NCI-H128 (cell line): ENCODE measurements around the gene GIGYF2.
"Not testable (repeated sequence)": the region's sequence is repeated elsewhere in the genome, so short reads cannot be mapped to it uniquely, and the experiment has no call there.

Experiments used
- DNase-seq: peaks from one replicate; lab custom pipeline; 2025; ENCODE audit not compliant: unreplicated experiment; lab: John Stamatoyannopoulos, UW

Gene GIGYF2

DNA sequence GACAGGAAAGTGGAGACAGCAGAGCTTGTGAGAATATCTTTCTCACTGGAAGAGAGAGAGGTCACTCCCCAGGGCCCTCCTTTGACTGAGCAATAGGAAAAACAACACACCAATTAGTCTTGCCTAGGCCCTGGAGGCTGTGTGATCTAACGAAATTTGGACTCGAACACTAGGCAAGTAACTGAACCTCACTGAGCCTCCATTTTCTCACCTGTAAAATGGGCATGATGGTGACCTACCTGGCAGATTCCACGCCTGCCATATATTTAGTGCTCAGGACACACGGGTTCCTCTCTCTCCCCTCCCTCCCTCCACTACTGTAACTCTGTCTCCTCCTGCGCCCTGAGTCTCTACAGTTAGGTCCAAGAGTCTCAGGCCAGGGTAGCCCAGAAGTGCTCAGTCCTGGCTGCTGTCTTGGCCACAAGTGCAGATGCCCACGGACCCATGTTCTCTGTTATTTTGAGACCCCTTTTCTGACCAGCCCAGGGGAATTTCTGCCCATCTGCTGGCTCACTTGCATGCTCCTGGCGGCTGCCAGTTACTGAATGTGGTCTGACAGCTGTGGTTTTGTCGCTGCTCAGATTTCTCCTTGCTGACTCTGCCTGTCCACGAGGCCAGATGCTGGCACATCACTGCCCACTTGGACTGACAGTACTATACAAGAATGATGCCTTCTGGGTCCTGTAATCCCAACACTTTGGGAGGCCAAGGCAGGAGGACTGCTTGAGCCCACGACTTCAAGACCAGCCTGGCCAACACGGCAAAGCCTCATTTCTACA lies 9.6 kb upstream of the GIGYF2 start:
- no peak for DNase-seq

DNA sequence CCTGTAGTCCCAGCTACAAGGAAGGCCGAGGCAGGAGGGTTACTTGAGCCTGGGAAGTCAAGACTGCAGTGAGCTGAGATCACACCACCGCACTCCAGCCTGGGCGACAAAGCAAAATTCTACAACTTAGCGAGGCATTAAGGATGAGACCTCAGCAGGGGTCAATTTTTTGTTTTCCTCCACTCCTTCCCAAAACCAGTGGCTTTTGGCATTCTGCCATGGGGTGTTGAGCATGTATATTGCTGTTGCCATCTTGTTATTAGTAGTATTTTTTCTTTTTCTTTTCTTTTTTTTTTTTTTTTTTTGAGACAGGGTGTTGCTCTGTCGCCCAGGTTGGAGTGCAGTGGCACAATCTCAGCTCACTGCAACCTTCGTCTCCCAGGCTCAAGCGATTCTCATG lies 8.9 kb upstream of the GIGYF2 start:
- no peak for DNase-seq

DNA sequence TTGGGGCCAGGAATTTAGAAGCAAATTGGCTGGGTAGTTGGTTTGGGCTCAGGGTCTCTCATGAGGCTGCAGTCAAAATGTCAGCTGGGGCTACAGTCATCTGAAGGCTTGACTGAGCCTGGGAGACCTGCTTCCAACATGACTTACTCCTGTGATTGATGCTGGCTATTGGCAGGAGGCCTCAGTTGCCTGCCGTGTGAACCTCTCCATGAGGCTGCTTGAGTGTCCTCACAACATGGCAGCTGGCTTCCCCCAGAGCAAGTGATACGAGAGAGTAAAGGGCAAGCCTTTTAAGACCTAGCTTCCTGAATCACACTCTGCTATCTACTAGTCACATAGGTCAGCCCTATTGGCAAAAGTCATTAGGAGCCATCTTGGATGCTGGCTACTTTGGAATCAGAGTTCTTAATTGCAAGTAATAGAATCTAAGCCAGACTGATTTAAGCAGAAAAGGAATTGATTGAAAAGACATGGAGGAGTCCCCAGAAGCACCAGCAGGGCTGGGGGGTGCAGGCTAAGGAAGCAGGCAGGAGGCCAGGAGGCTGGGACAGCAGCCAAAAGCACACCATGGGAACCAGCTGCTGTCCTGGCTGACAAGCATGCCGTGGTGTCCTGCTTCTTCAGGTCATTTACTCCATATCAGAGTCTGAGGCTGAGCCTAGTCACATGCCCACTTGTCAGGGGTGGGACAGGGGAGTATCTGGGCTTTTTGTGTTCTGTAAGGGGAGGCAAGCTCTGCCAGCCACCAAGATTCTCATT lies 7.8 kb upstream of the GIGYF2 start:
- DNase-seq: no peak

DNA sequence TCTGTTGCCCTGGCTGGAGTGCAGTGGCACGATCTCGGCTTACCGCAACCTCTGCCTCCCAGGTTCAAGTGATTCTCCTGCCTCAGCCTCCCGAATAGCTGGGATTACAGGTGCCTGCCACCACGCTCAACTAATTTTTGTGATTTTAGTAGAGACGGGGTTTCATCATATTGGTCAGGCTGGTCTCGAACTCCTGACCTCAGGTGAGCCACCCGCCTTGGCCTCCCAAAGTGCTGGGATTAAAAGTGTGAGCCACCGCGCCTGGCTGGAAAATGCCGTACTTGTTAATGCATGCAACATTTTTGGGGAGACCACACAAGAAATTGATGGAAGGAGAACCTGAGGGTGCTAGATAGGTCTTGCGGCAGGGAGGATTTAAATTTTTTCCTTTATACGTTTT lies 6.0 kb upstream of the GIGYF2 start:
- not testable (repeated sequence) for DNase-seq

DNA sequence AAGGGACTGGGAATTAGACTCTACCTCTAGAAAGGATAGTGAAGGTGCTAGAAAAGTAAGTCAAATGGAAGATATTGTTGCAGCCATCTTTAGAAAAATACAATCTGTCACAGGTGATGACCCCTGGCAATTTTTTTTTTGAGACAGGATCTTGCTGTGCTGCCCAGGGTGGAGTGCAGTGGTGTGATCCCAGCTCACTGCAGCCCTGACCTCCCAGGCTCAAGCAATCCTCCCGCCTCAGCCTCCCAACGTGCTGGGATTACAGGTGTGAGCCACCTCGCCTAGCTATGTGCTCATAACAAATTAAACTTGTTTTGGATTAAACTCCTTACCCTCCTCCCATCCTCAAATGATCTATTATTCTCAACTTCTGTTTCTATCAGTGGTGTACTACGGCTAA lies 3.8 kb upstream of the GIGYF2 start:
- DNase-seq: no peak

DNA sequence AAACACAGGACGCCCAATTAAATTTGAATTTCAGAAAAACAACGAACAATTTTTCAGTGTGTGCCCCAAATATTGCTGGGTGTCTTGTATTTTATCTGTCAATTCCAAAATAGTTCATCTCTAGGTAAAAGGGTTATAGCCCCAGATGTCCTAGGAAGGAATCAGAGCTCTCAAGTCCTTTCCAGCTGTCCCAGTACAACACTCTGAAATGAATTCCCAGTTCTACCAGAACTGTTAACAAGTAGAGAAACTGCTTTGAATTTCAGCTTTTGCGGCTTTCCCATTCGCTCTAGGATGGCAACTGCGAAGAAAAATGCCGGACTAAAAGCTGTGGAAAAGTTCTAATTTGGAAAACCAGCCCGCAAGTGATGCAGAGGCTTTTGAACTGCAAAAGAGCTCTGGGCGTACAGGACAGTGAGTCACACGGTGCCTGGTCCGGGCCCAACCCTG lies 497 bp upstream of the GIGYF2 start:
- no peak for DNase-seq

DNA sequence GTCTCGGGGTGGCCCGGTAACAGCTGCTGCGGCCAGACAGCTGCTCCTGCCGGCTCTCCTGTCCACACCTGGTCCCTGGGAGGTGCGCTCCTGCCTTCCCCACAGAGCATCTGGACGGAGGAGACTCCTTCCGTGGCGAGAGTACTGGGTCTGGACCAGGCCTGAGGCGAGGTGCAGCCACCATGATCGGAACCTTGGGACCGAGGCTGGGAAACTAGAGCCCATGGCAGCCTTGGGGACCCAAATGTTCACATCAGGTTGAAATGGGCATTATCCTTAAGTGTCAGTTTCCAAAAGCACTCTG lies 628 bp downstream of the GIGYF2 start:
- DNase-seq: no peak

DNA sequence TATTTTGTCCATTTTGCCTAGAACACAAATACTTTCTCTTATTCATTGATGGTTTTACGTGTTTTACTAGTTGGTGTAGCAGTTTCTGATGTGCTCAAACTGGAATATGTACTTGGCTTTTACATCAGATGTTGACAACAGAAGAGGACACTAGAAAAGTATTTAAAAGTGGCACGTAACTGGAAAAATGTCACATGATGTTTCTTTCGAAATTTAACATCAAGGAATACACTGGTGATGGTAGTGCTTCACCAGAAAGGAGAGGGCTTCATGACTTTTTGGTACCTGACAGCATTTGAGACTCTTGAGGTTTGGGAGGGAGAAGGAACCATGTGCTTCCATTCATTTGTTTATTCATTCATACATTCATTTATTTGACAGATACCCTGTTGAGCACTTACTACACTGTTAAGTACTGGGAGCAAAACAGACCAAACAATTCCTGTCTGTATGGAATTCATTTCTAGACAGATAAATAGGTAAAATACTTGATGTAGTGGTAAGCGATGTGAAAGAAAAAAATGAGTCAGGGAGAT lies 1.5 kb downstream of the GIGYF2 start:
- DNase-seq: no peak

DNA sequence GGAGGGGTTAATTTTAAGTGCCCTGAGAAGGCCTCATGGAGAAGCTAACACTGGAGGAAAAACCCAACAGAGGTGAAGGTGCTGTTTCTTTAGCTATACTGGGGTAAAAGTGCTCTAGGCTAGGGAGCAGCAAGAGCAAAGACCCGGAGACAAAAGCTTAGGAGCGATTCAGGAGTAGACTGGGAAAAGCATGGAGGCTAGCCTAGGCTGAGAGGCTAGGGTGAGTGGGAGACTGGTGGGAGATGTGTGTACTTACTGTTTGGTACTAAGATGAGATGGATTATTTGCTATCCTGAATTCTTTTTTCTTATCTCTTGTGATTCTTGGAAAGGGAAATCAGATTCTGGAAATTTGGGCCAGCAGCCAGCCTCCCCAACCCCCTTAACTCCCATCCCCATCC lies 2.0 kb downstream of the GIGYF2 start:
- DNase-seq: no peak

DNA sequence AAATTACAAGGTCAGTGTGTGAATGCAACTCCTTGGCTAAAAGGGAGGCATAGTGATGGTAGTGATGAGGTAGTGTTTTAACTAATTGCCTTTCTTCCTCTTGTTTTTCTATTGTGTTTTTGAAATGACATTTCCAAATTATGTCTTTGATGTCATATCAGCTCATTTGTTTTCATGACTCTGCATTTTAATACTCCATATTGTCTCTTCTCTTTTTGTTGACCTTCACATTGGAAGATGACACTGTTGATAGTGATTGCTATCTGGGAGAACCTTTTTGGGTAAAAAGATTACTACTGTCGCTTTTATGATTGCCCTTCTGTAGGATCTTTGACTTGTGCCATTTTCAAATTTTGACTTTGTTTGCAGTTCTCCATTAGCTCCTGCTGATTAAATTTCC lies 3.0 kb downstream of the GIGYF2 start:
- DNase-seq: no peak

DNA sequence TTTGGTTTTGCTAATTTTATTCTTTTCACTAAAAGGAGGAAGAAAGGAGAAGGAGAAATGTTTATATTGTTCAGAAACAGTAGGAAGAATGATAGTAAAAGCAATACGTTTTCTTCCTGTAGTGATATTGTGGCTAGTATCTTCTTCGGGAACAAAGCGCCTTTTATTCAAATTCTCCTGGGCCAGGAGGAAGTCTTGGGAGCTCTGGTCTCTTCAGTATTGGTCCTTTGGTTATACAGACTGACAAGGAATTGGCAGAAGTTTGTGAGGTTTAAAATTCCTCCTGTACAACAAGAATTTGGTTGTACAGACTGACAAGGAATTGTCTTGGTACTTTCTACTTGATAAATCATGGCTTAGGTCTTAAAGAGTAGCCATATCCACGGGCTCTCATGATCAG lies 9.9 kb downstream of the GIGYF2 start:
- DNase-seq: no peak

DNA sequence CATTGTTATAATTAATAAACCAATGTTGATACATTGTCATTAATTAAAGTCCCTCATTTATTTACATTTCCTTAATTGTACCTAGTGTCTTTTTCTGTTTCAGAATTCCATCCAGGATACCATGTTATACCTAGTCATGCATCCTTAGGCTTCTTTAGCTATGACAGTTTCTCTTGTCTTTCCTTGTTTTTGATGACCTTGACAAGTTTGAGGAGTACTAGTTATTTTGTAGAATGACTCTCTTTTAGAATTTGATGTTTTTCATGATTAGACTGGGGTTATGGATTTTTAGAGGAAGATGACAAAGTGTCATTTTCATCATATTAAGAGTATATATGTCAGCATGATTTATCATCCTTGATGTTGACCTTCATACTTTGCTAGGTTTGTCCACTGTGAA lies 16.4 kb downstream of the GIGYF2 start:
- no peak for DNase-seq

DNA sequence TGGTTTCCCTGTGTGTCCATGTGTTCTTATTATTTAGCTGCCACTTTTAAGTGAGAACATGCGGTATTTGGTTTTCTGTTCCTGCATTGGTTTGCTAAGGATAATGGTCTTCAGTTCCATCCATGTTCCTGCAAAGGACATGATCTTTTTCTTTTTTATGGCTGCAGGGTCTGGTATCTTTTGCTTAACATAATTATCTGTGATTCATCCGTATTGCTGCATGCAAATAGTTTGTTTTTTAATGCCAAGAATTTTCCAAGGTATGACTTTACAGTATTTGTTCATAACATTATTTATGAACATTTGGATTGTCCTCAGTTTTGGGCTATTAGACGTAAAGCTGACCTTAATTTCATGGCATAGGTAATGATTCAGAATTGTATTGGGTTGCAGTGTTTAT lies 17.8 kb downstream of the GIGYF2 start:
- no peak for DNase-seq

DNA sequence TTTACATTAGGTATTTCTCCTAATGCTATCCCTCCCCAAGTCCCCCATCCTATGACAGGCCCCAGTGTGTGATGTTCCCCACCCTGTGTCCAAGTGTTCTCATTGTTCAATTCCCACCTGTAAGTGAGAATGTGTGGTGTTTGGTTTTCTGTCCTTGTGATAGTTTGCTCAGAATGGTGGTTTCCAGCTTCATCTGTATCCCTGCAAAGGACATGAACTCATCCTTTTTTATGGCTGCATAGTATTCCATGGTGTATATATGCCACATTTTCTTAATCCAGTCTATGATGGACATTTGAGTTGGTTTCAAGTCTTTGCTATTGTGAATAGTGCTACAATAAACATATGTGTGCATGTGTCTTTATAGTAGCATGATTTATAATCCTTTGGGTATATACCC lies 22.9 kb downstream of the GIGYF2 start:
- not testable (repeated sequence) for DNase-seq

DNA sequence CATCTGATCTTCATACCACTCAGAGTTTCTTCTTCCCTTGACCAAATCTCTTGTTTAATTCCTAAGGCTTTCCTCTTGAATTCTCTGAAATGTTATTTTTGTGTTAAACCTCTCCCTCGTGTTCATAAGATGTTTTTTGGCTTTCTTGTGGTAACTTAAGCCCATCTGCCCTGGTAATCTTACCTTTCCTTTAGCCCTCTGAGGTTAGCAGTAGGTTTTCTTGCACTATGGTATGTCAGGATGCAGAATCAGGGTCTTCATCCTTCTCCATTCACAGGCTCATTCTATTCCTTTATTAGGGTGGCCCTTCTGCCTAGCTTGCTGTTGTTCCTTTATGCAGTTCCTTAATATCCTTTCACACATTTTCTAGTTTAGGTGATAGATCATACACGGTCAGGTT lies 24.1 kb downstream of the GIGYF2 start:
- DNase-seq: no peak

DNA sequence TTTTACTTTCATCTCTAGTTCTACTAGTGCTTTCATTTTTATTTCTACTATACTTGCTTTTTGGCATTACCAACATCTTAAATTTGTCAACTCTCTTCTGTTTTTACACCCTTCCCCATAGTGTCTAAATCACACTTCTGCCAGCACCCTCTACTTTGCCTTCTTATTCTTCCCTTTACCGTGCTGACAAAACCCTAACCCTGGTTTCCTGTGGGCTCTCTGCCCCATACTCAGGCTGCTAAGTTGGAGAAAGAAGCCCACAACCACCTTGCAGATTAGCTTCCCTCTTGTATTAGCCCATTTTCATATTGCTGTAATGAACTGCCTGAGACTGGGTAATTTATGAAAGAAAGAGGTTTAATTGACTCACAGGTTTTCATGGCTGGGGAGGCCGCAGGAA lies 24.8 kb downstream of the GIGYF2 start:
- no peak for DNase-seq

DNA sequence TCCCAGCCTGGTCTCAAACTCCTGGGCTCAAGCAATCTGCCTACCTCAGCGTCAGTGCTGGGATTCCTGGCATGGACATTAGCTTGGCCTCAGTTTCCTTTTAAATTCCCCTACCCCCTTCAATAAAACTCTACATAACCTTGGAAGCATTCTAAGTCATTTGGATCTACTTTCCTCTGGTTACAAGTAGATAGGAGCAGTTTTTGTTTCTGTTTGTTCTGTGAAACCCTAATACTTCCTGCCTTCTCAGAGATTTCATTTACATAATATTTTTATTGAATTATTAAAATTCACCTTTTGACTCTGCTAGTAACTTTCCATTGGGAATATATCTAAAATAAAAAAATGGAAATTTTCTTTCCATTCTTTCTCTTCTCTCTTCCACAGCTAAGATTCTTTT lies 25.9 kb downstream of the GIGYF2 start:
- no peak for DNase-seq

DNA sequence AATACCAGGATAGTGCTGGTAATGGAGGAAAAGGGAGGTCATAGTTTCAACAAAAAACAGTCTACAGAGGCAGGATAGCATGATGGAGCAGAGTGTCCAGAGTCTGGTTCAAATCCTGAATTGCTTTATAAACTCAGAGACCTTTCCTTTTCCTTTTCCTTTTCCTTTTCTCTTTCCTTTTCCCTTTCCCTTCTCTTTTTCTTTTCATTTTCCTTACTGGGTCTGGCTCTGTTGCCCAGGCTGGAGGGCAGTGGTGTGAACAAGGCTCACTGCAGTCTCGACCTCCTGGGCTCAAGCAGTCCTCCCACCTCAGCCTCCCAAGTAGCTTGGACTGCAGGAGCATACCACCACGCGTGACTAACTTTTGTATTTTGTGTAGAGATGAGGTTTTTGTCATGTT lies 31.7 kb downstream of the GIGYF2 start:
- DNase-seq: no peak

DNA sequence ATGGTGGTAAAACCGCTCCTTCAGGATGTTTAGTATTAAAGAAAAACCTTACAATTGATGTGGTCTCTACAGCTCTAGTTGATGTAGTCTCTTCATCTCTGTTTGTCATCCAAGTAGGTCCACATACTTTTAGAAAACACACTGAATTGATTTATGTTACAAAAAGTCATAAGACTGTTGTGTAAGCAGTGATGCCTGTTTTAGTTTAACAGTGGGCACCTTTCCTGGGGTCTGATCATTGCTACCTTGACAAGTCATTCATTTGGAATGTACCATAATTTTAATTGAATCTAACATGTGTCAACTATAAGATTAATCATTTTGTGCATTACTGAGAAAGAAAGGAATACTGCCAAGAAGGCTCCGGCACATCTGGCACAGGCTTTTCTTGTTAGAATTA lies 34.3 kb downstream of the GIGYF2 start:
- DNase-seq: no peak

DNA sequence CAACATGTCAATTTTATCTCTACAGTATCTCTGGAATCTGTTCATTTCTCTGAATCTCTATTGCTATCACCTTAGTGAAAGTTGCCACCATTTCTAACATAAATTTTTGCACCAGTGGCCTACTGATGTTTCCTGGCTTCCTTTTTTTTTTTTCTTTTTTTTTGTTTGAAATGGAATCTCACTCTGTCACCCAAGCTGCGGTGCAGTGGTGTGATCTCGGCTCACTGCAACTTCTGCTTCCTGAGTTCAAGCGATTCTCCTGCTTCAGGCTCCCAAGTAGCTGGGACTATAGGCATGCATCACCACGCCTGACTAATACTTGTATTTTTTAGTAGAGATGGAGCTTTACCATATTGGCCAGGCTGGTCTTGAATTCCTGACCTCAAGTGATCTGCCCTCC lies 44.2 kb downstream of the GIGYF2 start:
- no peak for DNase-seq

DNA sequence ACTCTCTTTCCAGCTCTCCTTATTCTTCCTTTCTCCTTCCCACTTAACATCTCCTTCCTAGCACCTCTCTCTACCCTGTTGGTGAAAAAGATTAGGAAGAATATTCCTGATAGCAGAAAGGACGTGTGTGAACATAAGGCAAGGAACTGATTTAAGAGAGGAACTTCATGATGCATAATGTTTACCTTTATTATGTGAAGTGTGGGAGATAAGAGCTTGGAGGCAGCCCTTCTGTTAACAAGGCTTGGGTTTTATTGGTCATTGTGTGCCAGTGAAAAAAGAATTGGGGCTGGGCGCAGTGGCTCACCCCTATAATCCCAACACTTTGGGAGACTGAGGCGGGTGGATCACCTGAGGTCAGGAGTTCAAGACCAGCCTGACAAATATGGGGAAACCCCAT lies 44.8 kb downstream of the GIGYF2 start:
- no peak for DNase-seq

DNA sequence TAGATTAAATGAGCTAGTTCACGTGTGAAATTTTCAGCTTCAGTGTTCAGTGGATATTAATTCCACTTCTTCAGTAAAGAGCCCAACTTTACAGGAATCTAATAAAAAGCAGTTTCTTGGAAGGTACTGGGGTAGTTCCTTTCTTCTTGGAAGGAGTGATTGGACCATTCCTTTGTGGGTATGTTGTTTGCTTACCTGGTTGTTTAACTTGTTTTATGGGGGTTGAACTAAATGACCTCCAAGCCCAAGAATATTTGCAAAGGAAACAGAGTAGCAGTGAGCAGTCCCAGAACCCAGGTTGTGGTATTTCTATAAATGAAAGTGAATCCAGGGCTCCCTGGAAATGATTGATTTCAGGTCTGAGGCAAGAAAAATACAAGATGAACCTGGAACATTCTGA lies 47.8 kb downstream of the GIGYF2 start:
- no peak for DNase-seq

DNA sequence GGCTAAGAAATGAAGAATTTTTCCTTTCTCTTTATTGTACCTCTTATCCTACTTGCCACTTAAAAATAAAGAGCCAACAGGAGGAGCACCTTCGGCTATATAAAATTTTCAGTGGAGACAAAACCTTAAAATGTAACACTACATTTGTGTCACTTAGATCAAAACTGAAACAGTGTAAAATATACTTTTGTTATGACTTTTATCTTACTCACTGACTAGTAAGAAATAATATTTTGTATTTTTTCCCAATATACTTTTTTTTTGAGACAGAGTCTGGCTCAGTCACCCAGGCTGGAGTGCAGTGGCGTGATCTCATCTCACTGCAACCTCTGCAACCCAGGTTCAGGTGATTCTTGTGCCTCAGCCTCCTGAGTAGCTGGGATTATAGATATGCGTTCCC lies 50.9 kb downstream of the GIGYF2 start:
- no peak for DNase-seq
